Mononuclear cell (primary cell): ENCODE measurements around the gene TRIP12. TPM values are rescaled to one million over a fixed set of nuclear protein-coding genes. Genes with fewer than 3 reads are reported as not detected.
"Not testable (repeated sequence)": the region's sequence is repeated elsewhere in the genome, so short reads cannot be mapped to it uniquely, and the experiment has no call there.

ENCODE experiments used
- H3K27me3 ChIP-seq: 2 replicates; pipeline ENCODE4 v1.6.0; 2011; ENCODE audit warnings: low read length, control low read depth; ENCODE audit not compliant: insufficient read depth
- H3K4me1 ChIP-seq: 2 replicates; pipeline ENCODE4 v1.5.1; 2011; ENCODE audit warnings: mild to moderate bottlenecking, low read length, control low read depth; ENCODE audit not compliant: insufficient read depth
- H3K4me3 ChIP-seq: 2 replicates; pipeline ENCODE4 v1.5.1; 2011; ENCODE audit warnings: mild to moderate bottlenecking, low read length, moderate library complexity
- H3K9me3 ChIP-seq: 2 replicates; pipeline ENCODE4 v1.5.1; 2011; ENCODE audit warnings: low read depth, mild to moderate bottlenecking, control low read depth, low read length
- total RNA-seq: library from RNA; depleted of rRNA; stranded (reverse); fragments of >200 nt; gene quantifications from one replicate; pipeline ENCODE4 v1.2.3, GENCODE V29; 2012

Gene TRIP12
- total RNA-seq, 1 donor, result 224 TPM

DNA sequence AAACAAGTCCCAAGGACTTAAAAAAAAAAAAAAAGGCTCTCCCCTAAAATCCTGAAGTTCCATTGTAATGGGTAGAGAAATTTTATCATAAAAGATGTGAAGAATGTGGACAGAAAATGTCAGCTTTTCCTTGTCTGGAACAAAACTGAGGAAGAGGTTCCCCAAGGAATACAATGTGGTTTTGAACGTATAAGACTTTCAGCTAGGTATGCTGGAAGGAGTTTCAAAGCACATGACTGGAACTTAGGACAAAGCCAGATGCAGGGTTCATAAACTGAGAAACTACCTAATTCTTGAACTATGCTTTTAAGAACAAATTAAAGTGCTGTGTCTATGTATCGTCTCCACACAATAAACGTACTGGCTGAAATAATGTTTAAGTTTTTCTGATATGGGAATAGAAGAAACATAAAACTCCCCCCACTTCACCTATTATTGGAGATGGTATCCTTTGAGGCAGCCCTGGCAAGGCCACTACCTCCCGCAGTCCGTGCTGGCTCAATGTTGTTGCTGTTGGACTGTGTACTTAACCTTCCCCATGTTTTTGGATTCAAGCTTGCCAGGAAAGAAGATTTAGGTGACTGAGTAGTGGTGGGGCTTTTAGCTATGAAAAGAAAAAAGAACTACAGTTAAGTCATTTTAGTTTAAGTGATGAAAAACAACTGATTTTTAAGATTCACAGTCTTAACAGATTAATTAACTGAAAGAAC is 123.2 kb downstream of the TRIP12 start:
- Histone ChIP-seq H3K4me1 (no peaks in the 10 kb centered on the region), H3K4me3 (no peak overlapping the region), H3K9me3 (no peaks in the 10 kb centered on the region), H3K27me3 (no peaks in the 10 kb centered on the region)

DNA sequence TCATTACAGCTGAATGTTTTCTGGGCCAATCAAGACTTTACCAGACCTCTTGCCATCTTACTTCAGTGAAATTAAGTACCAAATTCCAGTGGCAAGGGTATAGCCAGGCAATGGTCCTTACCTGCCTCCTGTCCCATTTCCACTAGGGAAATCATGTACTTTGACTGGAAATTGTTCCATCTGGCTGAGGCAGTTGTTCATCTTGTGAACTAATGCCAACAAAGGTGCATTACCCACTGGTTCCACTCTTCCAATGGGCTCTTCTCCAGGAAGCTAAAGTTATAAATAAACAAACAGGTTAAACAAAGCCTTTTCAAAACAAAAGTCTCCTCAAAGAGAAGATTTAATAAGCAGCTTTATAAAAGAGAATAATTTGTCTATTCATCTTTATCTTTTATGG is 126.8 kb downstream of the TRIP12 start:
- H3K4me3 ChIP-seq, result no peak overlapping the region
- H3K4me1 ChIP-seq, result no peaks in the 10 kb centered on the region
- no peaks in the 10 kb centered on the region for H3K27me3 ChIP-seq
- H3K9me3 ChIP-seq, result no peaks in the 10 kb centered on the region

DNA sequence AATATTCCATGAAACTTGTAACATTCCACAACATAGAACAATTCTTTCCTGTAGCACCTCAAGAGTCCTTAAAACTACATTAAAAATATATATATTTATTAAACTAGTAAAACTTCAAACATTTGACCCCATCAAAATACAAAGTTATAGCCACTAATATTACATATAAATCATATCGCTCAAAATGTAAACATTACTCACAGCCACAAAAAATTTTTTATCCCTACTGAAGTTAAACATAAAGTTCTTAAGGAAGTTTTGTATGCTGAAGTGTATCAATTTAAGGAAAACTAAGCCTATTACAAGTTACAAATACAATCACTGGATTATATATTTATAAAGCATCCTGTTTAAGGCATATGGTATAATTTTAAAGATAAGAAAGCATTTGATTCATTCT is 127.2 kb downstream of the TRIP12 start:
- Histone ChIP-seq H3K4me3 (no peak overlapping the region), H3K4me1 (no peaks in the 10 kb centered on the region), H3K9me3 (no peaks in the 10 kb centered on the region), H3K27me3 (no peaks in the 10 kb centered on the region)

DNA sequence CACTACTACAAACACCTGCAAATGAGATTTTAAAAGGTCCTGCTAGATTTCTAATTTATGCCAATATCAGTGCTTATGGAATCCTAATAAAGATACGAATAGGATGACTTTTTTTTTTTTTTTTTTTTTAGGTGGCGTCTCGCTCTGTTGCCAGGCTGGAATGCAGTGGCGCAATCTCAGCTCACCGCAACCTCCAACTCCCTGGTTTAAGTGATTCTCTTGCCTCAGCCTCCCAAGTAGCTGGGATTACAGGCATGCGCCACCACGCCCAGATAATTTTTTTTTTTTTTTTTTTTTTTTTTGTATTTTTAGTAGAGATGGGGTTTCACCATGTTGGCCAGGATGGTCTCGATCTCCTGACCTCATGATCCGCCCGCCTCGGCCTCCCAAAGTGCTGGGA is 135.5 kb downstream of the TRIP12 start:
- H3K27me3 ChIP-seq, H3K9me3 ChIP-seq: not testable (repeated sequence)

DNA sequence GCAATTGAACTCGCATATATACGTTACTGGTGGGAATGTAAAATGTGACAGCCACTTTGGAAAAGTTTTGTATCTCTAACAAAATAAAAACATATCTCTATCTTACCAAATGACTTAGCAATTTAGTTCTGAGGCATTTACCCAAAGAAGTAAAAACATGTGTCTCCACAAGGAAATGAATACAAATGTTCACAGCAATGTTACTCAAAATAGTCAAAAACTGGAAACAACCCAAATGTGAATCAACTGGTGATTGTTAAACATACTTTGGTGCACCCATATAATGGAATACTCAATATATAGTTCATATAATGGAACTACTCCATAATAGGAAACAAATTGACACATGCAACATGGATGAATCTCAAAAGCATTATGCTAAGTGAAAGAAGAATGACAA is 137.0 kb downstream of the TRIP12 start:
- H3K4me1 ChIP-seq, result no peaks in the 10 kb centered on the region
- no peaks in the 10 kb centered on the region for H3K9me3 ChIP-seq
- H3K4me3 ChIP-seq, result no peak overlapping the region
- H3K27me3 ChIP-seq, result no peaks in the 10 kb centered on the region

More for the DNA sequence above, 135.5 kb downstream of the TRIP12 start:
- not testable (repeated sequence) for H3K4me3 ChIP-seq, H3K4me1 ChIP-seq

DNA sequence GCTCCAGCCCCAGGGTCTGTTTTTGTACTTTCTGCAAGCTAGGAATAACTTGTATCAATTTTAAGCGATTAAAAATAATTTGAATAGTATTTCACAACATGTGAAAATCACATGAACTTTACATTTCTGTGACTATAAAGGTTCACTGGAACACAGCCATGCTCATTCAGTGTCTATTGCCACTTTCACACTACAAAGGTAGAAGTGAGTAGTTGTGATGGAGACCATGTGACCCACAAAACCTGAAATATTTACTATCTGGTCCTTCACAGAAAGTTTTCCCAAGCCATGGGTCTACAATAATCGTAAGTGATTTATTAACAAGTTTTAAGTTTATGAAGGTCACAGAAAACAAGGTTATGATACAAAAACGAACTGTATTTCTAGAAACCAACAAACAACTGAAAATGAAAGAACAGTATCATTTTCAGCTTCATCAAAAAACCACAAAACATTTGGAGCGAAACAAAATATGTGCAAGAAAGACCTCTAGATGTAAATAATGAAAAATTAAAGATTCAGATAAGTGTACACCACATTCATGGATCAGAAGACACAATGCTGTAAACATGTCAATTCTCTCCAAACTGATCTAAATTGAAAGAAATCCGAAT is 138.6 kb downstream of the TRIP12 start:
- Histone ChIP-seq H3K9me3 (no peaks in the 10 kb centered on the region), H3K4me3 (no peak overlapping the region), H3K27me3 (no peaks in the 10 kb centered on the region), H3K4me1 (no peaks in the 10 kb centered on the region)

DNA sequence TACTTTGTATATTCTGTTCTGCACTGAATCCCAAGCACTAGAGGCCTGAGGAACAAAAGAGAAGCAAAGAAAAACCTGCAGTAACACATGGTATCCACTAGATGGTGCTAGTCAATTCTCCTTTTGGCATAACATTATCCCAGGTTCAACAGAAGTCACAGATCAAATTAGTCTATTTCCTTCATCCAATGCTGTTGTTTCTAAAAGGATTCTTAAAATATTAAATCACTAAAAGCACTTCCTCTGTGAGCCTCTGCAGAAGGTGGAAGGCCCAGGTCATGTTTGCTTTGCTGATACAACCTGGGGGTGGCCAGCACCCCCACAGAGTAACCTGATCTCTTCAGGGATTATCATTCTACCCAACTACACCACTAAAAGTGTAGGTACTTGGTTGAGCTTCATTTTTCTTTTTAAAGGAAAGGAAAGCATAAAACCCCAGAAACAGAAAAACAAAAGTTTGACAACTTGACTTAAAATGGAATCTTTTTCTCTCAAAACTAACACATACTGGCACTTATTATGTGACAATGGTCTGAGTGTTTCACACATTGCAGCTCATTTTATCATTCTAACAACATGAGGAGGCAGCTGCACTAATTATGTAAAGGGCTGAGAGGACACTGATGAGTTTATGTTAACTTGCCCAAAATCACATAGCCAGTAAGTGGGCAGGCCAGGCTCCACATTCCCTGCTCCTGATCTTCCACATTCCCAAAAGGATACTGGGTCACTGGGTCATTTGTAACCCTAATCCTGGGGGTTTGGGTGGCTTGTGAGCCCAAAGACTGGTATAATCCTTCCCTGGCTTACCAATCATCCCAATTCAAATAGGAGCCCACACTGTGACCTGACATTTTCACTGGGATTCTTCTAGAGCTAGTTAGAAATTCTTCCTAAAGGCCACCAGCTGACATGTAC is 140.7 kb downstream of the TRIP12 start:
- Histone ChIP-seq H3K4me3 (no peak overlapping the region), H3K9me3 (no peaks in the 10 kb centered on the region), H3K27me3 (no peaks in the 10 kb centered on the region), H3K4me1 (no peaks in the 10 kb centered on the region)

DNA sequence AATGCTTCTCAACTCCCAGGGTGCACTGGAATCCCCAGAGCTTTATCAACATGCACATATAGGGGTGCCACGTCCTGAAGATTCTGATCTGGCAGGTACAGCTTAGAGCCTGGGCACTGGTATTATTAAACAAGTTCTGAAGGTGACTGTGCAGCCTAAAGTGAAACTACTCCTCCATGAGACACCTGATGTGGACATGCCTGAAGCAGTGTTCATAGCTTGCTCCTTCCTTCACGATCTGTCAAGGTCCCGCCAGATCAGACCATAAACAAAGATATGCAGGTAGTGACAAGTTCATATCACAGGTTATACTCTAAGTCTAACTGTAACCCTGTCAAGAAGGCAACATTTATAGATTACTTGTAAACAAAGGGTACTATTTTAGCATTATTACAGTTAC is 142.2 kb downstream of the TRIP12 start:
- no peaks in the 10 kb centered on the region for H3K27me3 ChIP-seq
- no peaks in the 10 kb centered on the region for H3K9me3 ChIP-seq
- peaks cover 4% of the 10 kb centered on the region for H3K4me1 ChIP-seq
- no peak overlapping the region for H3K4me3 ChIP-seq

DNA sequence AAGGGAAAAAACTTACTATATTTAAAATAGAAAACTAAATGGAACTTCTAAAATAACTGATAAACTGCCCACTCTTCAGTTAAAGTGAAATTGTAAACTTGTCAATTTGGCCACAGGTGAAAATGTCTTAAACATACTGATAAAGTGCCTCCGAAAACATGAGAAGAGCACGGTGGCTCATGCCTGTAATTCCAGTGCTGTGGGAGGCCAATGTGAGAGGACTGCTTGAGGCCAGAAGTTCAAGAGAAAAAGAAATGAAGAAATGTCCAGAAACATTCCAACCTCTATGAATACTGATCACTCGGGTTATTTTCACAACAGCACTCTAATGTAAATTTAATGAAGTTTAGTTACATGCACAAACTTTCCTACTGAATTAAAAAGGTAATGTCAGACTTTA is 144.1 kb downstream of the TRIP12 start:
- Histone ChIP-seq H3K27me3 (no peaks in the 10 kb centered on the region), H3K4me1 (peaks cover 4% of the 10 kb centered on the region), H3K9me3 (no peaks in the 10 kb centered on the region), H3K4me3 (no peak overlapping the region)

DNA sequence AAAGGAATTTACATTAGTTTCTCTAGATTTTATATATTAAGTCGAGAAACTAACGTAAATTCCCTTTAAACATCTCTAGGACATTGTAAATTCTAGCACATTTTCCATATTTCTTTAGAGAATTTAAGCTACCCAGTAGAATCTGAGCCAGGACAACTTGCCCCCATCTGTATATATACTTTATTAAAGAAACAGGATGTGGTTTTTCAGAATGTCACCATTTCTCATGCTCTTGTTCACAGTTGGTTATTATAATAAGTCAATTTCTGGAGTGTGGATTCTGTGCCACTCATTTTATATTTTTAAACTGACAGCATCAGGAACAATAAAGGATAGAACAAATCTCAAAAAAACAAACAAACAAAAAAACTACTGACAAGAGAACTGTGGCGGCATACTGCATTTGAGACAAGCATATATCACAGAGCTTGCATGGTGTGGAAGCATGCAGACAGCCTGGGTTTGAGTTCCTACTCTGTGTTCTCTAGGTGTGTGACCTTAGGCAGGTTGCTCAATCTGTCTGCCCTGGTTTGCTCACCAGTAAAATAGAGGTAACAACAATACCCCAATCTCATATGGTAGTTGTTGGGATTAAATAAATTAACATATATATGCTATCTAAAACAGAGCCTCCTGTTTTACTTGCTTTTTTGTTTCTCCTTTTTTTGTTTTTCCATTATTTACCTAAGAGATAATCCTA is 146.0 kb downstream of the TRIP12 start:
- Histone ChIP-seq H3K4me3 (no peak overlapping the region), H3K9me3 (no peaks in the 10 kb centered on the region), H3K27me3 (no peaks in the 10 kb centered on the region), H3K4me1 (peaks cover 4% of the 10 kb centered on the region)

DNA sequence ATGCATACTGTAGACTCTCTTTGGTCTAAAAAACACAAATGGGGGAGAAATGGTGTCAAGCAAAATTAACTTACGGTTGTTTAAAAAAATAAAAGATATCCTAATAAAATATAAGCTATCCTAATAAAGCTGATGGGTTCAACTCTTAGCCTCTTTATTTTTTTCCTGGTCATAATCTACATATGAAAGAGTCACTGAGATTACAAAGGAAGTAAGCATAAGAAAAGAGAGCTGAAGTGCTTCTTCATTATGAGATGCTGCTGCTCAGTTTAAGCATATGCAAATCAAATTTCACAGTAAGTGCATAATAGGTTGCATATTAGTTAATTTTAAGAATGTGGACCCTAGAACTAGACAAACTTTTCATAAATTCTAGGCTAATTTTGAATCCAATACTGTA is 147.6 kb downstream of the TRIP12 start:
- Histone ChIP-seq H3K9me3 (no peaks in the 10 kb centered on the region), H3K4me3 (no peak overlapping the region), H3K4me1 (peaks cover 4% of the 10 kb centered on the region), H3K27me3 (no peaks in the 10 kb centered on the region)

DNA sequence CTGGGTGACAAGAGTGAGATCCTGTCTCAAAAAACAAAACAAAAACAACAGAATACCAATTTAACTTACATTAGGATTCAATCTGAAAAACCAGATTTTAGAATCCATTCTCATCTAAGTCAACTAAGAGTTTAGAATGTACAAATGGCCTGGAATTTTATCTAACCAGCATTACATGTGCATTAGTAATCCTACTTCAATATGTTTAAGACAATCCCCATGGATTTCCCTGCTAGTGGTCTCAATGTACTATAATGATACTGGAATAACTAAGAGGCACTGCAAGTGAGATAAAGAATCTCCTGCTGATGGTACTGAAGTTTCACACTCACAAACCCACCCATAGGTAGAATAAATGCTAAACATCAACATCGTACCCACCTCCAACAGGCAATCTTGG is 153.6 kb downstream of the TRIP12 start:
- no peaks in the 10 kb centered on the region for H3K9me3 ChIP-seq
- no peaks in the 10 kb centered on the region for H3K4me1 ChIP-seq
- H3K27me3 ChIP-seq, result no peaks in the 10 kb centered on the region
- no peak overlapping the region for H3K4me3 ChIP-seq

DNA sequence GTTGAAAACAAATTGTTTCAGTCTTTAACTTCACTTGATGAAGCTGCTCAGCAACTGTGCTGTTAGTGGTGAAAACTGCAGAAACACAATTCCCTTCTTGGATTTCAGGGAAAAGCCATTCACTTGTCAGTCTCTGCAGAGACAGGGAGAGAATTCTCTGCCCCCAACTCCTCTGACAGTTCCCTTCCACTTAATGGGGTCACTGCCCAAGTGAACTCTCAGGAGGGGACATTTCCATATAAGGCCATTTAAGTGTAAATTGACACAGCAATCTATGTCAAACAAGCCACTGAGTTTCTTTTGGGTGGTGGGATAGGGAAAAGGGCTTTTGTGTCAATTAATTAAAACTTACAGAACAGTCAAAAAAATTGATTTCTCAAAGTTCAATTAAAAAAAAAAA is 156.1 kb downstream of the TRIP12 start:
- Histone ChIP-seq H3K4me1 (no peaks in the 10 kb centered on the region), H3K27me3 (no peaks in the 10 kb centered on the region), H3K4me3 (no peak overlapping the region), H3K9me3 (no peaks in the 10 kb centered on the region)

DNA sequence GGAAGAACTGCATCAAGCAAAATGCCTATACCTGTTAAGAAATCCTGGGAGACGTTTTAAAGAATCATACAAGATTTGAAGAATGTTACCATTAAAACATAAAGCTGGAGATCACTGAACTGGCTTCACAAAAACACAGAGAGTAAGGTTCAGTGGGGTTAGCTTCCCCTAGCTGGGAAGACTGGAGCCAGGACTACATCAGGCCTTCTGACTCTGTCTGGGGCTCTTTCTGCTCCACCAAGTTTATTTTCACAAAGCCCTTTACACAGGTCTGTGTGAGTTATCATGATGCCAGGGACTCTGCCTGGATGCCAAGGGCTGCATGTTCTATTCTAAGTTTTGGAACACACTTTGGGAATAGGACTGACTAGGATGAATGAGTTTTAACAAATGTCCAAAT is 160.1 kb downstream of the TRIP12 start:
- Histone ChIP-seq H3K9me3 (no peaks in the 10 kb centered on the region), H3K4me1 (no peaks in the 10 kb centered on the region), H3K27me3 (no peaks in the 10 kb centered on the region), H3K4me3 (no peak overlapping the region)

DNA sequence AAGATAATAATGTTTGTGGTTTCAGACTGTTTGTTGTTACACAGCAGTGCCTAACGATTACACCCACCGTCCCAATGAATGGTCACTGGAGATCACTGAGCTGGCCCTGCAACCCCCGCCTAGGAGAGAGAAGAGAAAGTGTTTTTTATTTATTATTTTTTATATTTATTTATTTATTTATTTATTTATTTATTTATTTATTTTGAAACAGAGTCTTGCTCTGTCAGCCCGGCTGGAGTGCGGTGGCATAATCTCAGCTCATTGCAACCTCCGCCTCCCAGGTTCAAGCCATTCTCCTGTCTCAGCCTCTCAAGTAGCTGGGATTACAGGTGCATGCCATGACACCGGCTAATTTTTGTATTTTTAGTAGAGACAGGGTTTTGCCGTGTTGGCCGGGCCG is 164.3 kb downstream of the TRIP12 start:
- not testable (repeated sequence) for H3K27me3 ChIP-seq, H3K4me3 ChIP-seq

More for the DNA sequence above, 164.3 kb downstream of the TRIP12 start:
- H3K4me1 ChIP-seq, H3K9me3 ChIP-seq: not testable (repeated sequence)
